ENCODE data around the gene MISP. TPM values are rescaled to one million over a fixed set of nuclear protein-coding genes. Genes with fewer than 3 reads are reported as not detected.
A peak's percentile ranks its signal among the peaks of the same experiment; 100 is the strongest.
"Not testable (repeated sequence)": the region's sequence is repeated elsewhere in the genome, so short reads cannot be mapped to it uniquely, and the experiment has no call there.

MISP gene
- total RNA-seq = under 1 TPM in 1 of 2 donors, not detected in 1; 0.18 TPM
- long read RNA-seq = 0 reads

- DNase-seq (no peak), ATAC-seq (peak in 1 of 2 donors; percentile 5)
- intact Hi-C loops (cut with DNase I) = no loop called here
Measured at GRCh38 chr19:750640-751423, at the start of gene MISP. Gene MISP (plus strand): TSS chr19:751112. CDS start chr19:756947, 5,835 bp downstream.

- ATAC-seq; intact Hi-C loops (cut with DNase I); DNase-seq: not testable (repeated sequence)
Measured at GRCh38 chr19:702847-703246, 48.1 kb upstream of the MISP start.

GRCh38 chr19:703329-703650 is 47.6 kb upstream of the MISP start:
- ATAC-seq (no peak), DNase-seq (no peak)
- intact Hi-C loops (cut with DNase I) = no loop called here

GRCh38 chr19:703651-704446 is 47.1 kb upstream of the MISP start:
- DNase-seq = peak; percentile 90
- intact Hi-C loops (cut with DNase I) = no loop called here
- ATAC-seq = peak; percentile 76 to 85

- DNase-seq (no peak), ATAC-seq (no peak)
- intact Hi-C loops (cut with DNase I) = no loop called here
Measured at GRCh38 chr19:704447-704741, 46.5 kb upstream of the MISP start.

GRCh38 chr19:708154-709143 is 42.5 kb upstream of the MISP start, which contains the start of gene PALM:
Gene PALM (plus strand): TSS chr19:708935. CDS start chr19:709147, 212 bp downstream.
- DNase-seq = peak; percentile 57
- intact Hi-C loops (cut with DNase I) = no loop called here
- ATAC-seq = peak; percentile 6 to 39

GRCh38 chr19:709196-709964 is 41.5 kb upstream of the MISP start:
- peak; percentile 39 for DNase-seq
- intact Hi-C loops (cut with DNase I) = no loop called here

GRCh38 chr19:709965-710571 is 40.8 kb upstream of the MISP start:
- intact Hi-C loops (cut with DNase I) = no loop called here
- peak; percentile 77 for DNase-seq
- peak; percentile 55 to 70 for ATAC-seq

More at GRCh38 chr19:709196-709964, 41.5 kb upstream of the MISP start:
- peak; percentile 8 to 20 for ATAC-seq

- intact Hi-C loops (cut with DNase I) = no loop called here
- ATAC-seq = peak in 1 of 2 donors; percentile 2
- DNase-seq = peak; percentile 36
Measured at GRCh38 chr19:710767-711166, 40.1 kb upstream of the MISP start.

GRCh38 chr19:711254-711653 is 39.7 kb upstream of the MISP start:
- no peak for ATAC-seq
- intact Hi-C loops (cut with DNase I) = no loop called here
- DNase-seq = no peak

- intact Hi-C loops (cut with DNase I) = no loop called here
- no peak for DNase-seq
- no peak for ATAC-seq
Measured at GRCh38 chr19:715347-715746, 35.6 kb upstream of the MISP start.

- peak in 1 of 2 donors; percentile 35 for ATAC-seq
Measured at GRCh38 chr19:718251-718951, 32.5 kb upstream of the MISP start.

GRCh38 chr19:718991-719512 is 31.9 kb upstream of the MISP start:
- intact Hi-C loops (cut with DNase I) = no loop called here
- peak; percentile 68 to 75 for ATAC-seq
- peak; percentile 83 for DNase-seq

More at GRCh38 chr19:718251-718951, 32.5 kb upstream of the MISP start:
- intact Hi-C loops (cut with DNase I) = no loop called here
- DNase-seq = no peak

- peak; percentile 19 to 24 for ATAC-seq
- DNase-seq = no peak
- intact Hi-C loops (cut with DNase I) = no loop called here
Measured at GRCh38 chr19:719636-720344, 31.1 kb upstream of the MISP start.

GRCh38 chr19:720345-721160 is 30.4 kb upstream of the MISP start:
- ATAC-seq (peak in 1 of 2 donors; percentile 19), DNase-seq (no peak)
- intact Hi-C loops (cut with DNase I) = no loop called here
